GM18499 (cell line): ENCODE results near the gene WNT2B.

Source experiments
- ATAC-seq: cut with Tn5 transposase; IDR thresholded peaks from one replicate; pipeline ENCODE4 v1.9.1; 2021; ENCODE audit warnings: moderate number of reproducible peaks; ENCODE audit not compliant: insufficient read depth, unreplicated experiment

The WNT2B gene

DNA sequence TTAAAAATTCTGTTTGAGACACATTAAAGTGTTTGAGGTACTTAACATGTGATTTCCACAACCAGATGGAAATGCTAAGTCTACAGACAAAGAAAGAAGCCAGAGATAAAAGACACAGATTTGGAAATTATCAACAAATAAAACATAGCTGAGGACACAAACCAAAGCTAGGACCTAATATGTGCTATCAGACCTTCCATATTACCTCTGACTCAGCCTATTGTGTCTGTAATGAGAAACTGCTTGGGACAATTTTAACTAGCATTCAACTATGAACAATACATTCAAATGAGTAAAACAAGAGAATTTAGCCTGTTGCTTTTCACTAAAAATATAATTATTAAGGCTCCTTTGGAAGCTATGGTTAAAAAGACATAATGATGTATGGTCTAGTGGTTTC, 54.6 kb downstream of the WNT2B start:
- ATAC-seq = no peak

DNA sequence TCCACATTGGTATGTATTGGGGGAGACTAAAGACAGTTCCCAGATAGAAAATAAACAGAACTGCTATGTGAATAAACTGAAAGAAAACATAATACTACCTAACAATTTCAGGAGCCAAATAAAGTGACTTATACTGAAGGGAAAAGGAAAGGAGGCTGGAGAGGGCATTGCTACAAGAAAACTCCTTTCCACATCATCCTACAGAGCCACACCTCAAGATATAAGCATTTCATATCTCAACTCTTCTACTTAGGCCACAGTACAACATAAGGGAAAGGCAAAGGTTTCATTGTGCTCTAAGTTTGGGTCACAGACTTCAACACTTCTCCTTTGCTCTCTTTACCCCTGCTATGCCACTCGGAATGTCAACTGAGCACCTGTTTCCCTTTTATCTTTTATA, 55.3 kb downstream of the WNT2B start:
- ATAC-seq = no peak

DNA sequence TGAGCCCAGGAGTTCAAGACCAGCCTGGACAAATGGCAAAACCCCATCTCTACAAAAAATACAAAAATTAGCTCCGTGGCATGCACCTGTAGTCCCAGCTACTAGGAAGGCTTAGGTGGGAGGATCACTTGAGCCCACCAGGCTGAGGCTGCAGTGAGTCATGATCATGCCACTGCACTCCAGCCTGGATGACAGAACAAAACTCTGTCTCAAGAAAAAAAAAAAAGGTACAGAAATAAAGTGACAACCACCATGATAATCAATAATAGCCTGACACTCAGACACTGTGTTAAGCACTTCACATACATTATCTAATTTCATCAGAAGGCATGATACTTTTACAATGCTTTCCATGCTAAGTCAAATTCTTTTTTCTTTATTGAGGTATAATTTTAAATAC, 57.0 kb downstream of the WNT2B start:
- ATAC-seq = no peak

DNA sequence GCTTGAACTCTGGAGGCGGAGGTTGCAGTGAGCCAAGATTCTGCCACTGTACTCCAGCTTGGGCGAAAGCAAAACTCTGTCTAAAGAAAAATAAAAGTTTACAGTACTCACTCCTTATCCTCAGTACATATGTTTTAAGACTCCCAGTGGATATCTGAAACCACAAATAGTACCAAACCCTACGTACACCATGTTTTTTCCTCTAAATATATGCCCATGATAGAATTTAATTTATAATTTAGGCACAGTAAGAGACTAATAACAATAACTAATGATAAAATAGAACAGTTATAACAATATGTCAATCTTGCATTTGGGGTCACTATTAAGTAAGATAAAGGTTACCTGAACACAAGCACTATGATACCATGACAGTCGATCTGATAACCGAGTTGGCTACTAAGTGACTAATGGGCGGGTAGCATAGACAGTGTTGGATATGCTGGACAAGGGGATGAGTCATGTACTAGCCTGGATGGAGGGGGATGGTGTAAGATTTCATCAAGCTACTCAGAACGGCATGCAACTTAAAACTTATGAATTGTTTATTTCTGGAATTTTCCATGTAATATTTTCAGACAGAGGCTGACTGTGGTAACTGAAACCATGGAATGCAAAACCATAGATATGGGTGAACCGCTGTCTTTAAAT, 66.5 kb downstream of the WNT2B start:
- no peak for ATAC-seq

DNA sequence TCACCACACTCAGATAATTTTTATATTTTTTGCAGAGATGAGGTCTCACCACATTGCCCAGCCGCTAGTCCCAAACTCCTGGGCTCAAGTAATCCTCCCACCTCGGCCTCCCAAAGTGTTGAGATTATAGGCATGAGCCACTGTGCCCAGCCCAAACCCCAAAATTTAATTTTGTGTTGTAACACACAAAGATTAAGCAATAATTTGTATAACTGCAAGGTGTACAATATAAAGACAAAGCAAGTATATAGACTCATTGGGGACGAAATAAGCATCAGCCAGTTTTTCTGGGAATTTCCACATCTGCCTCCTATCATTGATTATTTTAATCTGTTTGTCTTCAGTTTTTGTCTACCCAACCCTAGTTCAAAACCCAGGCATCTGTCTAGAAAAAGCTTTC, 67.5 kb downstream of the WNT2B start:
- ATAC-seq = no peak
